KMS-11 (cell line): ENCODE data around the gene INTS6.

ENCODE experiments used
- H2AFZ ChIP-seq: fragments of 200-600 bp; sonication (generic); 2 replicates; pipeline ENCODE4 v1.6.1; 2016; ENCODE audit warnings: antibody characterized with exemption, mixed run types, low read depth
- H3K27ac ChIP-seq: fragments of 200-600 bp; sonication (generic); 2 replicates; pipeline ENCODE4 v1.6.1; 2016; ENCODE audit warnings: mild to moderate bottlenecking, mixed run types
- H3K27me3 ChIP-seq: fragments of 200-600 bp; sonication (generic); 2 replicates; pipeline ENCODE4 v1.6.1; 2017; ENCODE audit warnings: mild to moderate bottlenecking, low read depth, mixed run types, moderate library complexity; ENCODE audit not compliant: insufficient read depth
- H3K36me3 ChIP-seq: fragments of 200-600 bp; sonication (generic); 2 replicates; pipeline ENCODE4 v1.6.1; 2017; ENCODE audit warnings: mild to moderate bottlenecking, mixed run types; ENCODE audit not compliant: insufficient read depth
- H3K4me1 ChIP-seq: fragments of 200-600 bp; sonication (generic); 2 replicates; pipeline ENCODE4 v1.6.1; 2016; ENCODE audit warnings: mild to moderate bottlenecking, low read depth, mixed run types; ENCODE audit not compliant: poor library complexity, severe bottlenecking
- H3K4me2 ChIP-seq: fragments of 200-600 bp; sonication (generic); 2 replicates; pipeline ENCODE4 v1.7.0; 2016; ENCODE audit warnings: mild to moderate bottlenecking, mixed run types
- H3K4me3 ChIP-seq: fragments of 200-600 bp; sonication (generic); IDR thresholded peaks from 2 replicates; pipeline ENCODE4 v1.6.1; 2017; ENCODE audit warnings: low read depth, low read length, mixed read lengths; ENCODE audit not compliant: insufficient read depth
- H3K79me2 ChIP-seq: fragments of 200-600 bp; sonication (generic); 2 replicates; pipeline ENCODE4 v1.6.1; 2016; ENCODE audit warnings: low read depth, mixed run types; ENCODE audit not compliant: insufficient read depth
- H3K9ac ChIP-seq: fragments of 200-600 bp; sonication (generic); 2 replicates; pipeline ENCODE4 v1.6.1; 2016; ENCODE audit warnings: mild to moderate bottlenecking, mixed run types
- H4K20me1 ChIP-seq: fragments of 200-600 bp; sonication (generic); 2 replicates; pipeline ENCODE4 v1.6.1; 2016; ENCODE audit warnings: mild to moderate bottlenecking, mixed run types; ENCODE audit not compliant: insufficient read depth
- TF ChIP-seq, protein P1 (sequence below): fragments of 200-600 bp; sonication (generic); conservative IDR thresholded peaks from 2 replicates; pipeline ENCODE4 v1.6.1; 2017; ENCODE audit warnings: low read depth, mild to moderate bottlenecking, antibody characterized with exemption, low read length, moderate library complexity, mixed read lengths

INTS6 gene

DNA sequence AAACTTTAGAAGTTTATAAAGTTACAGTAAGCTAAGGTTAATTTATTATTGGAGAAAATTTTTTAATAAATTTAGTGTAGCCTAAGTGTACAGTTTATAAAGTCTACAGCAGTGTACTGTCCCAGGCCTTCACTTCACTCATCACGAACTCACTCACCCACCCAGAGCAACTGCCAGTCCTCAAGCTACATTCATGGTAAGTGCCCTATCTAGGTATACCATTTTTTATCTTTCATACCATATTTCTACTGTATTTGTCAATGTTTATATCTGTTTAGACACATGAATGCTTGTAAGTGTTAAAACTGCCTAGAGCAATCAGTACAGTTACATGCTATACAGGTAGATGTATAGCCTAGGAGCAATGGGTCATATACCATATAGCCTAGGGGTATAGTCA, 12.5 kb downstream of the INTS6 start:
- no peak overlapping the region for H3K9ac ChIP-seq
- TF ChIP-seq, protein P1, sequence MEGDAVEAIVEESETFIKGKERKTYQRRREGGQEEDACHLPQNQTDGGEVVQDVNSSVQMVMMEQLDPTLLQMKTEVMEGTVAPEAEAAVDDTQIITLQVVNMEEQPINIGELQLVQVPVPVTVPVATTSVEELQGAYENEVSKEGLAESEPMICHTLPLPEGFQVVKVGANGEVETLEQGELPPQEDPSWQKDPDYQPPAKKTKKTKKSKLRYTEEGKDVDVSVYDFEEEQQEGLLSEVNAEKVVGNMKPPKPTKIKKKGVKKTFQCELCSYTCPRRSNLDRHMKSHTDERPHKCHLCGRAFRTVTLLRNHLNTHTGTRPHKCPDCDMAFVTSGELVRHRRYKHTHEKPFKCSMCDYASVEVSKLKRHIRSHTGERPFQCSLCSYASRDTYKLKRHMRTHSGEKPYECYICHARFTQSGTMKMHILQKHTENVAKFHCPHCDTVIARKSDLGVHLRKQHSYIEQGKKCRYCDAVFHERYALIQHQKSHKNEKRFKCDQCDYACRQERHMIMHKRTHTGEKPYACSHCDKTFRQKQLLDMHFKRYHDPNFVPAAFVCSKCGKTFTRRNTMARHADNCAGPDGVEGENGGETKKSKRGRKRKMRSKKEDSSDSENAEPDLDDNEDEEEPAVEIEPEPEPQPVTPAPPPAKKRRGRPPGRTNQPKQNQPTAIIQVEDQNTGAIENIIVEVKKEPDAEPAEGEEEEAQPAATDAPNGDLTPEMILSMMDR: no peak
- H3K4me1 ChIP-seq: no peaks in the 10 kb centered on the region
- no peak overlapping the region for H3K4me2 ChIP-seq
- H3K36me3 ChIP-seq: no peaks in the 10 kb centered on the region
- H3K27ac ChIP-seq: no peak overlapping the region
- no peaks in the 10 kb centered on the region for H4K20me1 ChIP-seq
- no peaks in the 10 kb centered on the region for H3K27me3 ChIP-seq
- no peak overlapping the region for H3K4me3 ChIP-seq
- H2AFZ ChIP-seq: no peak overlapping the region
- no peaks in the 10 kb centered on the region for H3K79me2 ChIP-seq

DNA sequence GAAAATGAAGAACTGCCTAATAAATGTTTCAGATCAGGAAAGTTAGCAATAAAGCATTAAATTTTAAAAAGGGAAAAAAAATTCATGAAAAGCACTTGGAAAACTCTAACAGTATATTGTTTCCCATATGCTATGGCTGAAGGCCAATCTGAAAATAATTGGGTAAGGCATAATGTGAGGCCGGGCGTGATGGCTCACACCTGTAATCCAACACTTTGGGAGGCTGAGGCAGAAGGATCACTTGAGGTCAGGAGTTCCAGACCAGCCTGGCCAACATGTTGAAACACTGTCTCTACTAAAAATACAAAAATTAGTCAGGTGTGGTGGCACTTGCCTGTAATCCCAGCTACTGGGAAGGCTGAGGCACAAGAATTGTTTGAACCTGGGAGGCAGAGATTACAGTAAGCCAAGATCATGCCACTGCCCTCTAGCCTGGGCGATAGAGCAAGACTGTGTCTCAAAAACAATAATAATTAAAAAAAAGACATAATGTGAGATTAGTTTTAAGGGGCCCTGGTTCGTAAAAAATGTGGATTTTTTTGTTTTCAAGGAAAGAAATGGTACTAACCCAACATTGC, 15.2 kb downstream of the INTS6 start:
- no peaks in the 10 kb centered on the region for H3K36me3 ChIP-seq
- H3K27ac ChIP-seq: no peak overlapping the region
- TF ChIP-seq, protein P1: no peak
- H3K79me2 ChIP-seq: no peaks in the 10 kb centered on the region
- H3K4me2 ChIP-seq: no peak overlapping the region
- no peaks in the 10 kb centered on the region for H3K4me1 ChIP-seq
- H3K4me3 ChIP-seq: no peak overlapping the region
- no peaks in the 10 kb centered on the region for H3K27me3 ChIP-seq
- no peaks in the 10 kb centered on the region for H4K20me1 ChIP-seq
- no peak overlapping the region for H2AFZ ChIP-seq
- no peak overlapping the region for H3K9ac ChIP-seq

DNA sequence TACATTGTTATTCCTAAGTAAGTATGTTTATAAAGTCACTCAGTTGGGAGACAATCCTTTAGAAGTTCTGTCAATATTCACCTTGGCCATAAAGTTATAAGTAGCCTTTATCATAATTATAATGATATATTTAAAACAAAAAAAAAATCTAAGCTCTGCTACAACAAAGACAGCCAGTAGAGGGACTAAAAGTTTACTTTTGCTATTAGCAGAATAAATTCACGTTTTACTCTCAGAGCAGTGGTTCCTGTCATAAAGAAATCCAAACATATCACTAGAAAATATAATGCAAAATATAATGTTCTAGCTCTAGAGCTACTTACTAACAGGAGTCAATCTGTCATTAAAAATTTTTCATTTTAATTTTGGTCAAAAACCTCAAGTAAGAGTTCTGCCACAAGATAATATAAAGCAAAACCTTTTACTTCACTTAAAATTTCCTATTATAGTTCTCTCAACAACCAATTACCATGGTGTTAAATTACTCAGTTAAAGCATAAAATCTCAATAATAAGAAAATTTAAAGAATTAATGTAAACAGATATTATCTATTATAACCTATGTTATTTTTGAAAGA, 17.7 kb downstream of the INTS6 start:
- no peak overlapping the region for H3K4me2 ChIP-seq
- H3K36me3 ChIP-seq: no peaks in the 10 kb centered on the region
- no peak overlapping the region for H3K4me3 ChIP-seq
- H3K27me3 ChIP-seq: no peaks in the 10 kb centered on the region
- H4K20me1 ChIP-seq: no peaks in the 10 kb centered on the region
- H2AFZ ChIP-seq: no peak overlapping the region
- TF ChIP-seq, protein P1: peak; percentile 59; the same call in 1 of the 2 replicates
- H3K9ac ChIP-seq: no peak overlapping the region
- H3K27ac ChIP-seq: no peak overlapping the region
- H3K4me1 ChIP-seq: no peaks in the 10 kb centered on the region
- H3K79me2 ChIP-seq: no peaks in the 10 kb centered on the region

DNA sequence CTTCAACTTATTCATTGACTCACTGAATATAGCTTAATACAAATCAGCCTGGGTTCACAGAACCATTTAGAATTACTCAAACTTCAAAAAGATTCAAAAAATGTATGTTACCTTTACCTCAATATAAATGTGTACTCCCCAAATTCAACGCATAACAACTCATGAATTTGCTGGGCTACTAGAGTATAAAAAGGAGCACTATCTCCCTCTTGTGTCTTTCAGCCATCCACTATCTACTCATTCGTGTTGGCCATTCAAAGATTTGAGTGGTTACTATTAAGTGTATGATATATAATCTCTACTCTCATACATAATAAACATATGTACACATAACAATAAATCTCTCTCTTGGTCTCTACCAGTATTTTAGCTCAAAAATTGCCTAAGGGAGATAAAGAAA, 20.3 kb downstream of the INTS6 start:
- Histone ChIP-seq H3K27me3 (no peaks in the 10 kb centered on the region), H3K4me1 (no peaks in the 10 kb centered on the region), H2AFZ (no peak overlapping the region), H3K9ac (no peak overlapping the region), H3K4me3 (no peak overlapping the region), H4K20me1 (no peaks in the 10 kb centered on the region), H3K4me2 (no peak overlapping the region), H3K36me3 (no peaks in the 10 kb centered on the region), H3K27ac (no peak overlapping the region), H3K79me2 (no peaks in the 10 kb centered on the region)
- TF ChIP-seq, protein P1: no peak
